GM18526 (cell line): Measurements from ENCODE around the gene ARFGEF3.

ENCODE experiments used
- POLR2A ChIP-seq: IDR thresholded peaks from 3 replicates; pipeline ENCODE4 v1.6.1; 2011; ENCODE audit not compliant: insufficient read length; ENCODE audit errors: extremely low read depth

ARFGEF3 gene

GRCh38 chr6:138222901-138223546 is 61.3 kb downstream of the ARFGEF3 start:
- no peak for TF ChIP-seq POLR2A

- no peak for TF ChIP-seq POLR2A
Observed at GRCh38 chr6:138225953-138226352, 64.2 kb downstream of the ARFGEF3 start.

GRCh38 chr6:138226700-138227315 is 65.1 kb downstream of the ARFGEF3 start:
- TF ChIP-seq POLR2A: no peak

- no peak for TF ChIP-seq POLR2A
Observed at GRCh38 chr6:138227316-138227781, 65.6 kb downstream of the ARFGEF3 start.

GRCh38 chr6:138229072-138229471 is 67.3 kb downstream of the ARFGEF3 start:
- no peak for TF ChIP-seq POLR2A

GRCh38 chr6:138229663-138230179 is 68.0 kb downstream of the ARFGEF3 start:
- TF ChIP-seq POLR2A: no peak

- no peak for TF ChIP-seq POLR2A
Observed at GRCh38 chr6:138230221-138230620, 68.5 kb downstream of the ARFGEF3 start.

GRCh38 chr6:138230759-138231380 is 69.1 kb downstream of the ARFGEF3 start:
- no peak for TF ChIP-seq POLR2A

- TF ChIP-seq POLR2A: no peak
Observed at GRCh38 chr6:138231381-138231886, 69.7 kb downstream of the ARFGEF3 start.

GRCh38 chr6:138234363-138234762 is 72.6 kb downstream of the ARFGEF3 start:
- no peak for TF ChIP-seq POLR2A

- no peak for TF ChIP-seq POLR2A
Observed at GRCh38 chr6:138235205-138235604, 73.5 kb downstream of the ARFGEF3 start.

GRCh38 chr6:138235693-138236092 is 74.0 kb downstream of the ARFGEF3 start:
- no peak for TF ChIP-seq POLR2A

GRCh38 chr6:138237463-138237862 is 75.7 kb downstream of the ARFGEF3 start:
- no peak for TF ChIP-seq POLR2A

- no peak for TF ChIP-seq POLR2A
Observed at GRCh38 chr6:138238368-138238767, 76.6 kb downstream of the ARFGEF3 start.

GRCh38 chr6:138239774-138240173 is 78.0 kb downstream of the ARFGEF3 start:
- no peak for TF ChIP-seq POLR2A
